Transverse colon (tissue), 4 donors: ENCODE results near the gene ANKRD11. TPM values are rescaled to one million over a fixed set of nuclear protein-coding genes. Genes with fewer than 3 reads are reported as not detected.
A peak's percentile ranks its signal among the peaks of the same experiment; 100 is the strongest.

Source experiments
- DNase-seq: peaks from one replicate; pipeline ENCODE4 v3.0.0-alpha.2; 2019
- H3K27ac ChIP-seq, 4 donors: fragments of 200-600 bp; sonication (generic); 2 replicates each; pipeline ENCODE4 v1.5.1; 2016 to 2018; ENCODE audit warnings: inconsistent platforms in 4 of 4
- H3K27me3 ChIP-seq: fragments of 200-600 bp; sonication (generic); 2 replicates; pipeline ENCODE4 v1.5.1; 2017; ENCODE audit warnings: inconsistent platforms
- H3K36me3 ChIP-seq, 4 donors: fragments of 200-600 bp; sonication (generic); 2 replicates each; pipeline ENCODE4 v1.5.1; 2017 to 2019; ENCODE audit warnings: inconsistent platforms in 4 of 4
- H3K4me1 ChIP-seq, 4 donors: fragments of 200-600 bp; sonication (generic); 2 replicates each; pipeline ENCODE4 v1.5.1; 2017 to 2020; ENCODE audit warnings: inconsistent platforms in 4 of 4
- H3K4me3 ChIP-seq, 4 donors: fragments of 200-600 bp; sonication (generic); 1 replicate in 1 of 4; 2 replicates in 3 of 4; pipeline versions ENCODE4 v1.5.1 to v1.6.1; 2017 to 2019; ENCODE audit warnings: inconsistent platforms in 4 of 4
- H3K9me3 ChIP-seq, 2 donors: fragments of 200-600 bp; sonication (generic); 2 replicates each; pipeline ENCODE4 v1.5.1; 2017 to 2019; ENCODE audit warnings: inconsistent platforms in 2 of 2
- CTCF ChIP-seq, 5 experiments: fragments of 200-600 bp in 3 of 5; fragments of 450-650 bp in 2 of 5; sonication (generic) in 3 of 5; IDR thresholded peaks; 1 replicate in 2 of 5; 2 replicates in 3 of 5; pipeline ENCODE4 v1.5.1; 2016 to 2017; ENCODE audit warnings: antibody characterized with exemption in 5 of 5, inconsistent platforms in 3 of 5, mild to moderate bottlenecking in 2 of 5, moderate library complexity in 1 of 5
- EP300 ChIP-seq: sonication (generic); formaldehyde crosslinking; IDR thresholded peaks from one replicate; pipeline ENCODE4 v1.6.1; 2017; ENCODE audit warnings: antibody characterized with exemption, low read depth
- POLR2A ChIP-seq: fragments of 450-650 bp; IDR thresholded peaks from one replicate; pipeline ENCODE4 v1.6.1; 2016; ENCODE audit warnings: antibody characterized with exemption, mild to moderate bottlenecking, moderate library complexity
- POLR2AphosphoS5 ChIP-seq, 3 donors: sonication (generic); formaldehyde crosslinking; IDR thresholded peaks; one replicate each; pipeline ENCODE4 v1.6.1; 2016; ENCODE audit warnings: antibody characterized with exemption in 3 of 3
- WGBS, 2 donors: methylation state at CpG; one replicate each; pipeline ENCODE4 v1.1.5; 2018; ENCODE audit warnings: low coverage in 1 of 2; 5-methylcytosine and 5-hydroxymethylcytosine counted together
- in situ Hi-C, 4 donors: fragments of 200-750 bp; cut with MboI; loops; one replicate each; pipeline versions ENCODE4 v1.15.0 to v1.15.1; 2017; ENCODE audit warnings: low sequenced_read_pairs in 3 of 4, low pct_ligation_motif_present in 1 of 4, low pct_unique_long_range_greater_than_20kb in 1 of 4
- intact Hi-C: fragments of 100-400 bp; cut with DNase I; formaldehyde crosslinking; loops from one replicate; pipeline ENCODE4 v1.15.1; 2023; ENCODE audit warnings: low total_unique reads
- total RNA-seq, 4 donors: library from RNA; depleted of rRNA; stranded (reverse); fragments of >200 nt; gene quantifications; one replicate each; pipeline ENCODE4 v1.1.0, GENCODE V29; 2016

The ANKRD11 gene
- total RNA-seq, 4 donors from 2014 or later = 109 to 281 (median 142) TPM

GRCh38 chr16:89506113-89506504 lies 15.7 kb upstream of the ANKRD11 start:
- intact Hi-C loops = loop anchor here (5.0 kb wide), 1 partner anchor 174 kb away; no protein-coding TSS in a partner anchor
- H3K4me1 ChIP-seq = peaks cover 20 to 68% (median 57%) of the 10 kb centered on the region in 4 donors
- H3K4me3 ChIP-seq = peak overlapping the region in 1 of 4 donors; percentile 13

GRCh38 chr16:89505204-89506112 lies 15.1 kb upstream of the ANKRD11 start:
- TF ChIP-seq CTCF (IDR thresholded peaks at IDR 0.05) = no peak
- peak; percentile 93 to 97 (median 96) for TF ChIP-seq POLR2AphosphoS5 (IDR thresholded peaks at IDR 0.05)
- TF ChIP-seq POLR2A = peak; percentile 97
- peak; percentile 63 for TF ChIP-seq EP300
- H3K4me3 ChIP-seq = peak overlapping the region in 1 of 4 donors; percentile 13
- H3K36me3 ChIP-seq = peaks cover 0 to 2% (median under 1%) of the 10 kb centered on the region in 4 donors

More at GRCh38 chr16:89506113-89506504, 15.7 kb upstream of the ANKRD11 start:
- H3K27ac ChIP-seq = peak overlapping the region; percentile 83 to 97 (median 92)
- H3K9me3 ChIP-seq = no peaks in the 10 kb centered on the region
- H3K27me3 ChIP-seq = no peaks in the 10 kb centered on the region
- H3K36me3 ChIP-seq = peaks cover 0 to 8% (median 4%) of the 10 kb centered on the region in 4 donors
- in situ Hi-C loops = loop anchor here in 1 of 4 donors (10.0 kb wide), 1 partner anchor 171 kb away; no protein-coding TSS in a partner anchor
- 65 to 67% methylated on average over 3 to 4 of the region's 4 CpGs for WGBS, 2 donors
- TF ChIP-seq POLR2AphosphoS5 (IDR thresholded peaks at IDR 0.05) (no peak), CTCF (IDR thresholded peaks at IDR 0.05) (no peak), POLR2A (no peak), EP300 (no peak)
- no peak for DNase-seq

GRCh38 chr16:89504091-89504490 lies 13.7 kb upstream of the ANKRD11 start:
- Histone ChIP-seq H3K27me3 (no peaks in the 10 kb centered on the region), H3K4me1 (peaks cover 11 to 54% (median 46%) of the 10 kb centered on the region in 4 donors), H3K27ac (peak overlapping the region in 2 of 4 donors; percentile 92 to 93), H3K4me3 (no peak overlapping the region), H3K36me3 (no peaks in the 10 kb centered on the region), H3K9me3 (no peaks in the 10 kb centered on the region)
- intact Hi-C loops = no loop called here
- WGBS, 2 donors = 81 to 92% methylated on average over 7 of the region's 7 CpGs
- TF ChIP-seq POLR2AphosphoS5 (IDR thresholded peaks at IDR 0.05) = no peak
- no peak for TF ChIP-seq EP300
- TF ChIP-seq CTCF (IDR thresholded peaks at IDR 0.05) = no peak
- no peak for TF ChIP-seq POLR2A
- no peak for DNase-seq
- in situ Hi-C loops = loop anchor here in 1 of 4 donors (10.0 kb wide), 1 partner anchor 169 kb away; no protein-coding TSS in a partner anchor

More at GRCh38 chr16:89505204-89506112, 15.1 kb upstream of the ANKRD11 start:
- in situ Hi-C loops = loop anchor here in 1 of 4 donors (10.0 kb wide), 1 partner anchor 171 kb away; no protein-coding TSS in a partner anchor
- 18 to 42% methylated on average over 5 to 20 of the region's 20 CpGs for WGBS, 2 donors
- Histone ChIP-seq H3K9me3 (no peaks in the 10 kb centered on the region), H3K27ac (peak overlapping the region; percentile 83 to 97 (median 92)), H3K4me1 (peaks cover 20 to 68% (median 57%) of the 10 kb centered on the region in 4 donors), H3K27me3 (no peaks in the 10 kb centered on the region)
- peak; percentile 97 for DNase-seq
- intact Hi-C loops = loop anchor here (5.0 kb wide), 1 partner anchor 173 kb away; no protein-coding TSS in a partner anchor
